KMS-11 (cell line): Measurements from ENCODE around the gene ELFN2.

Experiments
- H2AFZ ChIP-seq: fragments of 200-600 bp; sonication (generic); 2 replicates; pipeline ENCODE4 v1.6.1; 2016; ENCODE audit warnings: antibody characterized with exemption, mixed run types, low read depth
- H3K27ac ChIP-seq: fragments of 200-600 bp; sonication (generic); 2 replicates; pipeline ENCODE4 v1.6.1; 2016; ENCODE audit warnings: mild to moderate bottlenecking, mixed run types
- H3K27me3 ChIP-seq: fragments of 200-600 bp; sonication (generic); 2 replicates; pipeline ENCODE4 v1.6.1; 2017; ENCODE audit warnings: mild to moderate bottlenecking, low read depth, mixed run types, moderate library complexity; ENCODE audit not compliant: insufficient read depth
- H3K36me3 ChIP-seq: fragments of 200-600 bp; sonication (generic); 2 replicates; pipeline ENCODE4 v1.6.1; 2017; ENCODE audit warnings: mild to moderate bottlenecking, mixed run types; ENCODE audit not compliant: insufficient read depth
- H3K4me1 ChIP-seq: fragments of 200-600 bp; sonication (generic); 2 replicates; pipeline ENCODE4 v1.6.1; 2016; ENCODE audit warnings: mild to moderate bottlenecking, low read depth, mixed run types; ENCODE audit not compliant: poor library complexity, severe bottlenecking
- H3K4me2 ChIP-seq: fragments of 200-600 bp; sonication (generic); 2 replicates; pipeline ENCODE4 v1.7.0; 2016; ENCODE audit warnings: mild to moderate bottlenecking, mixed run types
- H3K4me3 ChIP-seq: fragments of 200-600 bp; sonication (generic); IDR thresholded peaks from 2 replicates; pipeline ENCODE4 v1.6.1; 2017; ENCODE audit warnings: low read depth, low read length, mixed read lengths; ENCODE audit not compliant: insufficient read depth
- H3K79me2 ChIP-seq: fragments of 200-600 bp; sonication (generic); 2 replicates; pipeline ENCODE4 v1.6.1; 2016; ENCODE audit warnings: low read depth, mixed run types; ENCODE audit not compliant: insufficient read depth
- H3K9ac ChIP-seq: fragments of 200-600 bp; sonication (generic); 2 replicates; pipeline ENCODE4 v1.6.1; 2016; ENCODE audit warnings: mild to moderate bottlenecking, mixed run types
- H4K20me1 ChIP-seq: fragments of 200-600 bp; sonication (generic); 2 replicates; pipeline ENCODE4 v1.6.1; 2016; ENCODE audit warnings: mild to moderate bottlenecking, mixed run types; ENCODE audit not compliant: insufficient read depth
- TF ChIP-seq, protein P1 (sequence below): fragments of 200-600 bp; sonication (generic); conservative IDR thresholded peaks from 2 replicates; pipeline ENCODE4 v1.6.1; 2017; ENCODE audit warnings: low read depth, mild to moderate bottlenecking, antibody characterized with exemption, low read length, moderate library complexity, mixed read lengths

ELFN2 gene

DNA sequence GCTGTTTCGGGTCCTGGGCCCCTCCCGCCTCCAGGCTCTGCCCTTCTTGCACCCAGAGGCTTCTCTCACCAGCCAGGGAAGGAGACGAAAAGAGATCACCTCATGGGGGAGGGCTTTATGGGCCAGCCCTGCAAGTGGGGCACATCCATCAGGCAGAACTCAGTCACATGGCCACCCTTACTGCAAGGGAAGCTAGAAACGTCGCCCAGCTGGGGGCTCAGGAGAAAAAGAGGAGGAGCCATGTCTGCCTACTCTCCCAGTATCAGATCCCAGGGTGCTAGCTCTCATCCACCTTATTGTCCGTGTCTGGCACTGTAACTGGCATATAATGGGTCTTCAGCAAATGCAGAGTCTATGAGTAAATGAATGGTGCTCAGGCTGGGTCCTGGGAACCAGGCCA lies 34.7 kb upstream of the ELFN2 start:
- Histone ChIP-seq H2AFZ (no peak overlapping the region), H3K27ac (no peak overlapping the region), H3K4me2 (no peak overlapping the region), H3K4me1 (no peaks in the 10 kb centered on the region), H3K4me3 (no peak overlapping the region), H3K27me3 (no peaks in the 10 kb centered on the region), H4K20me1 (no peaks in the 10 kb centered on the region), H3K9ac (no peak overlapping the region), H3K36me3 (no peaks in the 10 kb centered on the region), H3K79me2 (no peaks in the 10 kb centered on the region)
- TF ChIP-seq, protein P1, sequence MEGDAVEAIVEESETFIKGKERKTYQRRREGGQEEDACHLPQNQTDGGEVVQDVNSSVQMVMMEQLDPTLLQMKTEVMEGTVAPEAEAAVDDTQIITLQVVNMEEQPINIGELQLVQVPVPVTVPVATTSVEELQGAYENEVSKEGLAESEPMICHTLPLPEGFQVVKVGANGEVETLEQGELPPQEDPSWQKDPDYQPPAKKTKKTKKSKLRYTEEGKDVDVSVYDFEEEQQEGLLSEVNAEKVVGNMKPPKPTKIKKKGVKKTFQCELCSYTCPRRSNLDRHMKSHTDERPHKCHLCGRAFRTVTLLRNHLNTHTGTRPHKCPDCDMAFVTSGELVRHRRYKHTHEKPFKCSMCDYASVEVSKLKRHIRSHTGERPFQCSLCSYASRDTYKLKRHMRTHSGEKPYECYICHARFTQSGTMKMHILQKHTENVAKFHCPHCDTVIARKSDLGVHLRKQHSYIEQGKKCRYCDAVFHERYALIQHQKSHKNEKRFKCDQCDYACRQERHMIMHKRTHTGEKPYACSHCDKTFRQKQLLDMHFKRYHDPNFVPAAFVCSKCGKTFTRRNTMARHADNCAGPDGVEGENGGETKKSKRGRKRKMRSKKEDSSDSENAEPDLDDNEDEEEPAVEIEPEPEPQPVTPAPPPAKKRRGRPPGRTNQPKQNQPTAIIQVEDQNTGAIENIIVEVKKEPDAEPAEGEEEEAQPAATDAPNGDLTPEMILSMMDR: no peak

DNA sequence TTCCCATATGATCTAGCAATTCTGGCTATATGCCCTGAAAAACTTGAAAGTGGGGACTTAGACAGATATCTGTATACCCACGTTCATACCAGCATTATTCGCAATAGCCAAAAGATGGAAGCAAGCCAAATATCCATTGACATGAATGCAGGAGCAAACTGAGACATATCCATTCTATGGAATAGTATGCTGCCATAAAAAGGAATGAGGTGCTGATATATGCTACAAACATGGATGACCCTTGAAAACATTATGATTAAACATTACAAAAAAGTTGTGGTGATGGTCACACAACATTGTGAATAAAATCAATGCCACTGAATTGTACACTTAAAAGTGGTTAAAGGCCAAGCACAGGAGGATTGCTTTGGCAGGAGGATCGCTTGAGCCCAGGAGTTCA lies 33.4 kb upstream of the ELFN2 start:
- H3K79me2 ChIP-seq: no peaks in the 10 kb centered on the region
- no peak overlapping the region for H3K4me3 ChIP-seq
- TF ChIP-seq, protein P1: no peak
- no peak overlapping the region for H3K9ac ChIP-seq
- H3K27ac ChIP-seq: no peak overlapping the region
- H2AFZ ChIP-seq: no peak overlapping the region
- no peaks in the 10 kb centered on the region for H3K36me3 ChIP-seq
- H3K4me1 ChIP-seq: no peaks in the 10 kb centered on the region
- no peaks in the 10 kb centered on the region for H4K20me1 ChIP-seq
- H3K4me2 ChIP-seq: no peak overlapping the region
- no peaks in the 10 kb centered on the region for H3K27me3 ChIP-seq

DNA sequence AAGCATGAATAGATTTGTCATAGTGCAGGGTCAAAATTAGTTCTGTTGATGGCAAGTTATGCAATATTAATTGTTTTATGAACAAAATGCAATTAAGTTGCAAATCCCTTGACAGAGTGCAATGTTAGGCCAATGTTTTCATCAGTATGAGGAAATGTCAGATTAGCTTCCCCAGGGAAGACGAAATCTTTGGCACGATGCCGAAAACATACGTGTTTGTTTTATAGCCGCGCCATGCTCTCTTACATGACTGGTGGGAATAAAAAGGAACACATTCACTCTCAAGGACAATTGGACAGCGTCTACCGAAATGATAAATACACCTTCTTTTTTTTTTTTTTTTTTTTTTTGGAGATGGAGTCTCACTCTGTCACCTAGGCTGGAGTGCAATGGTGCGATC lies 31.9 kb upstream of the ELFN2 start:
- no peaks in the 10 kb centered on the region for H3K79me2 ChIP-seq
- no peak overlapping the region for H3K9ac ChIP-seq
- H3K36me3 ChIP-seq: no peaks in the 10 kb centered on the region
- H3K4me1 ChIP-seq: no peaks in the 10 kb centered on the region
- H3K4me2 ChIP-seq: no peak overlapping the region
- H3K27me3 ChIP-seq: no peaks in the 10 kb centered on the region
- H2AFZ ChIP-seq: no peak overlapping the region
- TF ChIP-seq, protein P1: no peak
- H4K20me1 ChIP-seq: no peaks in the 10 kb centered on the region
- no peak overlapping the region for H3K4me3 ChIP-seq
- no peak overlapping the region for H3K27ac ChIP-seq

DNA sequence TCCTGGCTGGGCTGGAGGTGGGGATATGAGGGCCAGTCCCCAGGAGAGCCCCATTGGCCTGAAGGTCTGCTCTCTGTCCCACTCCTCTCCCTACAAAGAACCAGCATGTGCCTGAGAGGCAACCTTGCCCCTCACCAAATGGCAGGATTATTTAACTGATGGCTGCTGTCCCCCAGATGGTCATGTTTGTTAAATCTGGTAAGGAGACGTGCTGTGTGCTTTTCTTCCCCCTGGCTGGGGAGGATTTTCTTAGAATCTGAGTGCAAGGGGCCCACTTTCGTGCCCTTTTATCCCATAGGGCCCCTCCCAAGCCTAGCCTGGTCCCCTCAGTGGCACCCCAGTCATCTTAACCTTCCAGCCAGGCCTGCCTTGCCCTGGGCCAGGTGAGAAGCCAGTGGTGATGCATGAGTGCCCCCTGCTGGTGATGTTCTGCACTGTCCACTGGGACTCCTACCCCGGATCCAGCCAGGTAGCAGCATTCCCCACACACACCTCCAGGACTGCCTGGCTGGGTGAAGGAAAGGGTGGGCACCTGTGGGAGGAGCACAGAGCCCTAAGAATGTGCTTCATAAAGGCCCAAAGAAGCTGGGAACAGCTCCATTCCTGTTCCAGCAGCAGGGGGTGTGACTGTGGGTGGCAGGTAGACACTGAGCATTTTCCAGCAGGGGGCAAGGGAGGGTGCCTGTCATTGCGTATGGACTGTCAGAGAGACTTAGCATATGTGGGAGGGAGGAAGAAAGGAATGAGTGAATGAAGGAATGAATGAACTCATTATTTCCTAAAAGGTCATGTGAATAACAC lies 30.0 kb upstream of the ELFN2 start:
- Histone ChIP-seq H4K20me1 (no peaks in the 10 kb centered on the region), H3K27ac (no peak overlapping the region), H3K4me1 (no peaks in the 10 kb centered on the region), H3K4me2 (no peak overlapping the region), H3K79me2 (no peaks in the 10 kb centered on the region), H3K27me3 (no peaks in the 10 kb centered on the region), H2AFZ (no peak overlapping the region), H3K36me3 (no peaks in the 10 kb centered on the region), H3K9ac (no peak overlapping the region), H3K4me3 (no peak overlapping the region)
- TF ChIP-seq, protein P1: peak; percentile 97
